GM10266 (cell line): Measurements from ENCODE around the gene CADPS2.
"Not testable (repeated sequence)": the region's sequence is repeated elsewhere in the genome, so short reads cannot be mapped to it uniquely, and the experiment has no call there.

Source experiments
- DNase-seq: peaks from one replicate; pipeline ENCODE4 v3.0.0; 2012; ENCODE audit errors: extremely low spot score
- TF ChIP-seq, protein P1 (sequence below): IDR thresholded peaks from 2 replicates; pipeline ENCODE4 v1.5.1; 2012; ENCODE audit warnings: mild to moderate bottlenecking, low read depth; ENCODE audit not compliant: control insufficient read depth, insufficient read depth; ENCODE audit errors: missing control alignments

Gene CADPS2

DNA sequence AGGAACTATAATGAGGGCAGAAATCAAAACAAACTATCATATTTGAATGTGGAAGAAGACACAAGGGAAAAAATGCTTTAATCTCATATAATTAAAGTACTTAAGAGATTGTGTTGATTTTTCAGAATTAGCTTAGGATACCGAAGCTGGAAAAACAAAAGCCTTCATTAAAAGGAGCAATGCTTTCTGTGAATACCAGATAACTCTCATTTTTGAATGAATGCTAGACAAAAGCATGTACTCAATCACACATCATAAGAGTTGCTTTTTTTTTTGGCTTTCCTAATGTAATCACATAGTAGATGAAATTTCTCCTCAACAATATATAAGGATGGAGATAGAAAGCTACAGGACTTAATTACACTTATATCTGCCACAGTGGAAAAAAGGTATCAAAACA is 43.3 kb downstream of the CADPS2 start:
- TF ChIP-seq, protein P1, sequence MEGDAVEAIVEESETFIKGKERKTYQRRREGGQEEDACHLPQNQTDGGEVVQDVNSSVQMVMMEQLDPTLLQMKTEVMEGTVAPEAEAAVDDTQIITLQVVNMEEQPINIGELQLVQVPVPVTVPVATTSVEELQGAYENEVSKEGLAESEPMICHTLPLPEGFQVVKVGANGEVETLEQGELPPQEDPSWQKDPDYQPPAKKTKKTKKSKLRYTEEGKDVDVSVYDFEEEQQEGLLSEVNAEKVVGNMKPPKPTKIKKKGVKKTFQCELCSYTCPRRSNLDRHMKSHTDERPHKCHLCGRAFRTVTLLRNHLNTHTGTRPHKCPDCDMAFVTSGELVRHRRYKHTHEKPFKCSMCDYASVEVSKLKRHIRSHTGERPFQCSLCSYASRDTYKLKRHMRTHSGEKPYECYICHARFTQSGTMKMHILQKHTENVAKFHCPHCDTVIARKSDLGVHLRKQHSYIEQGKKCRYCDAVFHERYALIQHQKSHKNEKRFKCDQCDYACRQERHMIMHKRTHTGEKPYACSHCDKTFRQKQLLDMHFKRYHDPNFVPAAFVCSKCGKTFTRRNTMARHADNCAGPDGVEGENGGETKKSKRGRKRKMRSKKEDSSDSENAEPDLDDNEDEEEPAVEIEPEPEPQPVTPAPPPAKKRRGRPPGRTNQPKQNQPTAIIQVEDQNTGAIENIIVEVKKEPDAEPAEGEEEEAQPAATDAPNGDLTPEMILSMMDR, result no peak
- DNase-seq, result no peak

DNA sequence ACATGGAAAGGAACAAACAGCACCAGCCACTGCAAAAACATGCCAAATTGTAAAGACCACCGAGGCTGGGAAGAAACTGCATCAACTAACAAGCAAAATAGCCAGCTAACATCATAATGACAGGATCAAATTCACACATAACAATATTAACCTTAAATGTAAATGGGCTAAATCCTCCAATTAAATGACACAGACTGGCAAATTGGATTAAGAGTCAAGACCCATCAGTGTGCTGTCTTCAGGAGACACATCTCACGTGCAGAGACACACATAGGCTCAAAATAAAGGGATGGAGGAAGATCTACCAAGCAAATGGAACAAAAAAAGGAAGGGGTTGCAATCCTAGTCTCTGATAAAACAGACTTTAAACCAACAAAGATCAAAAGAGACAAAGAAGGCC is 50.0 kb downstream of the CADPS2 start:
- not testable (repeated sequence) for DNase-seq

DNA sequence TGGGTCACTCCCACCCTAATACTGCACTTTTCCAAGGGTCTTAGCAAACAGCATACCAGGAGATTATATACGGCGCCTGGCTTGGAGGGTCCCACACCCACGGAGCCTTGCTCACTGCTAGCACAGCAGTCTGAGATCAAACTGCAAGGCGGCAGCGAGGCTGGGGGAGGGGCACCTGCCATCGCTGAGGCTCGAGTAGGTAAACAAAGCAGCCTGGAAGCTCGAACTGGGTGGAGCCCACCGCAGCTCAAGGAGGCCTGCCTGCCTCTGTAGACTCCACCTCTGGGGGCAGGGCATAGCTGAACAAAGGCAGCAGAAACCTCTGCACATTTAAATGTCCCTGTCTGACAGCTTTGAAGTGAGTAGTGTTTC is 51.7 kb downstream of the CADPS2 start:
- DNase-seq, result not testable (repeated sequence)

DNA sequence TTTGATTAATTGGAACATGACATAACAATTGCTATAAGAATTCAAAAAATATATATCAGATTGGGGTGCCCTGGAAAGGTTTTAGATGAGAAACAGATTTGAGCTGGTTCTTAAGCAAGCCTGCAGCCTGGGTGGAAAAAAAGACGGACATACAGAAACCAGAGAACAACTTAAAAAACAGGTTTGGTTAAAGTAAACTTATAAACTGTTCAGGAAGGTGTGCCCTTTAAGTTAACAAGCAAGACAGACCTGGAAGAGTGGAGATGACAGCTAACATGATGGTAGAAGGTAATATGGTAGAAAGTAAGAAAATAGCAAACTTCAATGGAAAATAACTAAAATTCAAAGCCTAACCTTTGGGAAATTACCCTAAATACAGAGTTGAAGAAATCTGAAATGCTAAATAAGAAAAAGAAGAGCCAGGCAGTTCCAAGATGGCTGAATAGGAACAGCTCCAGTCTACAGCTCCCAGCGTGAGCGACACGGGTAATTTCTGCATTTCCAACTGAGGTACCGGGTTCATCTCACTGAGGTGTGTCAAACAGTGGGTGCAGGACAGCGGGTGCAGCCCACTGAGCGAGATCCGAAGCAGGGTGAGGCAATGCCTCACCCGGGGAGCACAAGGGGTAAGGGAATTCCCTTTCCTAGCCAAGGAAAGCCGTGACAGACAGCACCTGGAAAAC is 52.2 kb downstream of the CADPS2 start:
- TF ChIP-seq, protein P1, result no peak
- no peak for DNase-seq

DNA sequence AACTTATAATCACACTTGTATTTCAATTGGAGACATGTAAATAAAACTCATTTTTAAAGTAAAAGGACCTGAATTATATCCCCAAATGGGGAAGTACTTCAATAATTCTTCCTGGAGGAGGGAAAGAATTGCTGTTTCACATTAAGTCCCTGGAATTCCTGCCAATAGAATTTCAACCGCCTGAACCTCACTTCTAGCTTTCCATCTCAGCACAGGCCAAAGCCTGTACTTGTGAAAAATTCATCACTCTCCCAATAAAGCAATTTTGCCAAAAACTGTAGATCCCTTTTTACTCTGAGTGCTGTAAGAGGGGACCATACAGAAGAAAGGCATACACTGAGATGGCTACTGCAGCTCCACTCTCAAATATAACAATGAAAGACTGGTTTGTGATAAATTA is 54.8 kb downstream of the CADPS2 start:
- no peak for DNase-seq
- TF ChIP-seq, protein P1, result no peak

DNA sequence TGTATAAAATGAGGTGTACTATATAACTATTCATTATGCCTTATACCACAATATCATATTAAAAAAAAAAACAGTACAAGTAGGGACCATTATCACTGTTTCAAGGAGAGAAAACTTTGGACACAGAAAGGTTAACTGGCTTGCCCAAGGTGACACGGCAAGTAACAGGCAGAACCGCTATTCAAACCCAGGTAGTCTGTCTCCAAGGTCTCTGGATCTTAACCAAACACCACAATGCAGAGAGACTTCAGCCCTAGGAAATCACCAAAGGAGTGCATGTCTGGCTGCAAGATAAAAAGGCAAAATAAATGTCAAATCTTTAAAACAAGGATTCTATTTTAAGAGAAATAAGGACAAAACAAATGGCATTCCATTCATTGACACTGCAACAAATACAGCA is 56.3 kb downstream of the CADPS2 start:
- TF ChIP-seq, protein P1, result no peak

DNA sequence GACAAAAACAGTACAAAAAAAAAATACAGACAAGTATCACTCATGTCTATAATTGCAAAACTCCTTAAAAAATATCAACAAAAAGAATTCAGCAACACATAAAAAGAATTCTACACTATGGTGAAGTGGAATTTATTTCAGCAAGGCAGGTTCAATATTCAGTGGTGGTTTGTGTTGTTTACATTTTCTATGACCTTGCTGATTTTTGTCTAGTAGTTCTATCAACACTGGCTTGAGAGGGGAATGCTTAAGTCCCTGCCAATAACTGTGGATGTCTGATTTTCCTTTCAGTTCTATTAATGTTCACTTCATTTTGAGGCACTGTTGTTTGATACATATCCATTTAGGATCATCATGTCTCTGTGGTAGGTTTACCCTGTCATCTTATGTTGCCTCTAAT is 58.5 kb downstream of the CADPS2 start:
- TF ChIP-seq, protein P1, result no peak

More for the DNA sequence above, 56.3 kb downstream of the CADPS2 start:
- no peak for DNase-seq

DNA sequence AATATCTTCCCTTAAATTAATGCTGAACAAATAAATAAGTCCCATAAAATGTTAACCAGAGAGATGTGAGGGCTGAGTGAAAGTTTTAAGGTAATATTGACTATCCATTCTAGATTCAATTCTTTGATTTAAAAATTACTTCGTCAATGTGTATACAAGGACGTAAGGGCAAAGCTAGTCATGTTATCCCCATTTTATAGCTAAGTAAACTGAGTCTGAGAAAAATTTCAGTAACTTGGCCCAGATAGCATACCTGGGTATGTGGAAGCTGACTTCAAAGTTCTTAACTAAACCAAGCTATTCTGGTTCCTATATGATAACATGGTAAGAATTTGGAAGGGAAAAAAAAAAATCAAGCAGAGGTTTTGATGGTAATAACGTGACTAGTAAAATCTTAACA is 72.4 kb downstream of the CADPS2 start:
- no peak for DNase-seq
- TF ChIP-seq, protein P1, result no peak

More for the DNA sequence above, 58.5 kb downstream of the CADPS2 start:
- no peak for DNase-seq
